RWPE1 (cell line): ENCODE data around the gene FAM120C.

Source experiments
- CTCF ChIA-PET: fragments of 350-600 bp; sonication (Branson Sonifier 250); formaldehyde crosslinking; extraction: SDS; loops from one replicate; lab custom pipeline; 2021; lab: Yijun Ruan, JAX
- POLR2A ChIA-PET: fragments of 400-600 bp; formaldehyde crosslinking; extraction: SDS; loops from one replicate; lab custom pipeline; 2020; ENCODE audit warnings: antibody characterized with exemption; ENCODE audit not compliant: low non-redundant PET; lab: Yijun Ruan, JAX
- DNase-seq: peaks from one replicate; pipeline ENCODE4 v3.0.0; 2012; ENCODE audit warnings: low spot score
- H3K27ac ChIP-seq: fragments of 450-650 bp; 2 replicates; pipeline ENCODE4 v1.5.1; 2017
- TF ChIP-seq, protein P1 (sequence below): fragments of 450-650 bp; conservative IDR thresholded peaks from 2 replicates; pipeline ENCODE4 v1.5.1; 2017; ENCODE audit warnings: low read depth, mild to moderate bottlenecking

FAM120C gene

DNA sequence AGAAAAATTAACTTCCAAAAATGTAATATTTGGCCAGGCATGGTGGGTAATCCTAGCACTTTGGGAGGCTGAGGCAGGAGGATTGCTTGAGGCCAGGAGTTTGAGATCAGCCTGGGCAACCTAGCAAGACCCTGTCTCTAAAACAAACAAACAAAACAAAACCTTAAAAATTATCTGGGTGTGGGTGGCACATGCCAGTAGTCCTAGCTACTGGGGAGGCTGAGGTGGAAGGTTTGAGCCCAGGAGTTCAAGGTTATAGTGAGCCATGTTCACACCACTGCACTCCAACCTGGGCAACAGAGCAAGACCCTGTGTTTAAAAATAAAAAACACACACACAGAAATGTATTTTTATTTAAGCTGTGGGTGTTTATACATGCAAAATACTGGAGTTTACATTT, 12.0 kb downstream of the FAM120C start:
- no peak for DNase-seq
- ChIA-PET CTCF (no interaction called here), POLR2A (no interaction called here)
- no peak overlapping the region for H3K27ac ChIP-seq
- TF ChIP-seq, protein P1, sequence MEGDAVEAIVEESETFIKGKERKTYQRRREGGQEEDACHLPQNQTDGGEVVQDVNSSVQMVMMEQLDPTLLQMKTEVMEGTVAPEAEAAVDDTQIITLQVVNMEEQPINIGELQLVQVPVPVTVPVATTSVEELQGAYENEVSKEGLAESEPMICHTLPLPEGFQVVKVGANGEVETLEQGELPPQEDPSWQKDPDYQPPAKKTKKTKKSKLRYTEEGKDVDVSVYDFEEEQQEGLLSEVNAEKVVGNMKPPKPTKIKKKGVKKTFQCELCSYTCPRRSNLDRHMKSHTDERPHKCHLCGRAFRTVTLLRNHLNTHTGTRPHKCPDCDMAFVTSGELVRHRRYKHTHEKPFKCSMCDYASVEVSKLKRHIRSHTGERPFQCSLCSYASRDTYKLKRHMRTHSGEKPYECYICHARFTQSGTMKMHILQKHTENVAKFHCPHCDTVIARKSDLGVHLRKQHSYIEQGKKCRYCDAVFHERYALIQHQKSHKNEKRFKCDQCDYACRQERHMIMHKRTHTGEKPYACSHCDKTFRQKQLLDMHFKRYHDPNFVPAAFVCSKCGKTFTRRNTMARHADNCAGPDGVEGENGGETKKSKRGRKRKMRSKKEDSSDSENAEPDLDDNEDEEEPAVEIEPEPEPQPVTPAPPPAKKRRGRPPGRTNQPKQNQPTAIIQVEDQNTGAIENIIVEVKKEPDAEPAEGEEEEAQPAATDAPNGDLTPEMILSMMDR: no peak

GRCh38 chrX:54166915-54167314, 16.1 kb downstream of the FAM120C start:
- no peak overlapping the region for H3K27ac ChIP-seq
- DNase-seq: no peak
- CTCF ChIA-PET: no interaction called here
- POLR2A ChIA-PET: no interaction called here
- TF ChIP-seq, protein P1: no peak

DNA sequence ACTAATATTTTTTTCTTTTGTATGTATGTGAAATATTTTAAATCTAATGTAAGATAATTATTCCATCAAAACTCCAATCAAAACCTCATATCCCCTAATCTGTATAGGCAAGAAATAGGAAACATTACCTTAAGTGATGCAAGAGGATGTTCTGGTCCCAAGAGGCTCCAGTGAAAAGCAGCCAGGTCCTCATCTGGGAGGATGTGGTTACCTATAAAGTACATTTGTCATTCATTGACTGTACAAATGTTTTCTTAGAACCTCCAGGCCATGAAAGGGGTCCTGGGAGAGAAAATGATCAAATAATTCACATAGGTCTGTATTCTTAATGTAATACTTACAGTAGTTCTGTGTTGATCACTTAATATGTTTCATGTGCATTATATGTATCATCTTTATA, 25.5 kb downstream of the FAM120C start:
- no peak for DNase-seq
- ChIA-PET POLR2A (no interaction called here), CTCF (no interaction called here)
- no peak overlapping the region for H3K27ac ChIP-seq
- TF ChIP-seq, protein P1: no peak

DNA sequence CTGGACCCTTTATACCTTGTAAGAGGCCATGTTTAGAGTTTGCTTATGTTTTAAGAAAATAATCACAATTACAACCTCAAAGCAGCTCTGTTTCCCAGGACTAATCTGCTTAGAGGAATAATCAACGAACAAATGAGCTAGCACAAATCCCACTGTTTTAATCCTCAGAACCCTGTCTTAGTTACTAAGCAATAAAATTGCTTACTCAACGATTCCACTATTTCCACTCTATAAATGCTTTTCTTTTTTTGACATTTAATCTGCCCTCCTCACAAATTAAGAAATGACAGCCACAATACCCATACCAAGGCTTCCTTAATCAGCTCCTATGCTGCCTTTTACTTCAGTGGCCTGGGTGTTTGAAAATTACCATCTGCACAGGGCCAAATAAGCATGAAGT, 48.8 kb downstream of the FAM120C start:
- CTCF ChIA-PET: no interaction called here
- H3K27ac ChIP-seq: no peak overlapping the region
- DNase-seq: no peak
- TF ChIP-seq, protein P1: no peak
- POLR2A ChIA-PET: no interaction called here

DNA sequence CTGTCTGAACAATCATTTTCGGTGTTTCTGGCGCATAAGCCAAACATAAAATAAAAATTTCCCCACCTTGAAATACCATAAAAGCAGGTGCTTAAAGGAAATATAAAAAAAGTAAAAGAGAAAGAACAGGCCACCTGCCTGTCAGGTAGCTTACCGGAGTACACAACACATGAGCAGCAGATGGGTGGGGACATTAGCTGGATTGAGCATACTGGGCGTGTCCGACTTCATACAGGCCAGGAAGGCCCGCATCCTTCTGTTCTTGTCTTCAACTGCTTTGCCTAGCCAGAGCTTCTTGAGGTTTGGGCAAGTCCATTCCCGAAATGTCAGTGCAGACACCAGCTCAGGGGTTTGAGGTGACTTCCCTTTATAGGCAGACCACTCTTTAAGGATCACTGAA, 66.7 kb downstream of the FAM120C start:
- POLR2A ChIA-PET: no interaction called here
- CTCF ChIA-PET: no interaction called here
- TF ChIP-seq, protein P1: no peak
- DNase-seq: no peak
- no peak overlapping the region for H3K27ac ChIP-seq

DNA sequence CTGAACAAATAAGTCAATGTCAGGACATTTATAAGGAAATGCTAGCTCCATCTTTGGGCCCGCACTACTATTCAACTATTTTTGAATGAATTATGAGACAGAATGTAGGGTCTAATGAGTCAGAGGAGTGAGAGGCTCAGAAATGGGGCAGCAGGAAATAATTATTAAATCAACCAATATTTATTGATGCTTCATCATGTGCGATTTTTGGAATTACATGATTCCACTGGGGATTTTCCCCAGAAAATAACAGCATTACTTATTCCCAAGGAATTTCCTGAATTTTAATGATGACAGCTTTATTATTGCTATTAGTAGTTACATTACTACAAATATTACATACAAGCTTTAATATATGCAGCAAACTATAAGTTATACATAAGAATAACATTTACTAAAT, 89.5 kb downstream of the FAM120C start:
- ChIA-PET POLR2A (no interaction called here), CTCF (no interaction called here)
- no peak overlapping the region for H3K27ac ChIP-seq
- TF ChIP-seq, protein P1: no peak
- no peak for DNase-seq

DNA sequence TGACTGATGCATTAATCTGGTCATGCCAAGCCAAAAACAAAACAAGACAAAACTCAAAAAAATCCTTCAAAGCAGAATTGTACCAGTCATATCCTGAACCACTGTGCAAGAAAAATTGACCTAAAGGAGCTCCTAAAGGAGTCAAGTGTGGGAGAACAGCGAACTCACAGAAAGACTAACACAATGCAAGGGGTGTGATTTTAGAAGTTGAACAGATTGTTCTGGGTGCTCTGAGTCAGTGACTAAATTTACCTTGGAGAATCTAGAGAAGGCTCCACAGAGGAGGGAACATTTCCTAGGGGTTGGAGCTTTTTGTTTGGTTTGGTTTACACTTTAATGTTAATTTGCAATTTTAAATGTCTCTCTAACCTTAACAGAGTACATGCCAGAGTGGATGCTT, 89.9 kb downstream of the FAM120C start:
- TF ChIP-seq, protein P1: no peak
- ChIA-PET CTCF (no interaction called here), POLR2A (no interaction called here)
- no peak for DNase-seq
- no peak overlapping the region for H3K27ac ChIP-seq
